ENCODE data around the gene SMC6.

SMC6 gene

GRCh38 chr2:17614174-17614930 is 139.3 kb downstream of the SMC6 start:
- H3K4me3 ChIP-seq (ENCODE audit: low read depth, low read length): no peak overlapping the region
- no peak for TF ChIP-seq CTCF (IDR thresholded peaks at IDR 0.05; ENCODE audit: borderline replicate concordance, insufficient read depth, low read depth, low read length)
